ENCODE data around the gene DAG1.

GRCh38 chr3:49530231-49530630 lies 60.2 kb downstream of the DAG1 start:
- TF ChIP-seq CTCF (conservative IDR thresholded peaks at IDR 0.05; ENCODE audit: low read depth, low read length) = no peak
- no peak for TF ChIP-seq EZH2phosphoT487 (IDR thresholded peaks at IDR 0.05; ENCODE audit: borderline replicate concordance, low read length)

All from PC-3 (cell line).